Renal cortex interstitium (tissue), 11 donors: ENCODE measurements around the gene FRMD8. TPM values are rescaled to one million over a fixed set of nuclear protein-coding genes. Genes with fewer than 3 reads are reported as not detected.
"Not testable (repeated sequence)": the region's sequence is repeated elsewhere in the genome, so short reads cannot be mapped to it uniquely, and the experiment has no call there.

Experiments
- DNase-seq, 11 donors: peaks; one replicate each; pipeline ENCODE4 v3.0.0-alpha.2; 2013; ENCODE audit warnings: low read depth in 9 of 11, low spot score in 4 of 11; ENCODE audit errors: extremely low read depth in 1 of 11
- polyA plus RNA-seq, 3 donors: library from polyadenylated mRNA; unstranded; fragments of 120-200 nt; gene quantifications; one replicate each; pipeline ENCODE4 v1.2.1, GENCODE V29; 2013; ENCODE audit not compliant: insufficient read length in 3 of 3

The FRMD8 gene
- polyA plus RNA-seq, 3 donors = 15.7 to 22.2 (median 21.6) TPM

GRCh38 chr11:65439331-65440181 lies 53.1 kb downstream of the FRMD8 start:
- DNase-seq = no peak

GRCh38 chr11:65440831-65441499 lies 54.5 kb downstream of the FRMD8 start:
- DNase-seq = no peak

- no peak for DNase-seq
Observed at GRCh38 chr11:65442842-65443331, 56.5 kb downstream of the FRMD8 start.

- no peak for DNase-seq
Observed at GRCh38 chr11:65444314-65445051, 58.0 kb downstream of the FRMD8 start.

- DNase-seq = no peak
Observed at GRCh38 chr11:65445101-65445603, 58.7 kb downstream of the FRMD8 start.

- DNase-seq = no peak
Observed at GRCh38 chr11:65445604-65446445, 59.4 kb downstream of the FRMD8 start.

GRCh38 chr11:65446446-65447277 lies 60.2 kb downstream of the FRMD8 start:
- no peak for DNase-seq

- no peak for DNase-seq
Observed at GRCh38 chr11:65448074-65448417, 61.6 kb downstream of the FRMD8 start.

- no peak for DNase-seq
Observed at GRCh38 chr11:65448418-65449105, 62.1 kb downstream of the FRMD8 start.

GRCh38 chr11:65451301-65451700 lies 64.9 kb downstream of the FRMD8 start:
- not testable (repeated sequence) for DNase-seq

- not testable (repeated sequence) for DNase-seq
Observed at GRCh38 chr11:65452259-65452658, 65.8 kb downstream of the FRMD8 start.

GRCh38 chr11:65452806-65453490 lies 66.5 kb downstream of the FRMD8 start:
- DNase-seq = no peak

GRCh38 chr11:65454311-65454695 lies 67.9 kb downstream of the FRMD8 start:
- no peak for DNase-seq

- peak in 7 of 11 donors; percentile 79 to 85 (median 81) for DNase-seq
Observed at GRCh38 chr11:65454696-65455456, 68.4 kb downstream of the FRMD8 start.

GRCh38 chr11:65456418-65456817 lies 70.0 kb downstream of the FRMD8 start:
- no peak for DNase-seq

GRCh38 chr11:65459552-65459951 lies 73.1 kb downstream of the FRMD8 start:
- no peak for DNase-seq
